OCI-LY3 (cell line): ENCODE results near the gene TUBA3D.
"Not testable (repeated sequence)": the region's sequence is repeated elsewhere in the genome, so short reads cannot be mapped to it uniquely, and the experiment has no call there.

ENCODE experiments used
- CTCF ChIP-seq: fragments of 200-600, 300-600 bp; sonication (generic); IDR thresholded peaks from 2 replicates; pipeline ENCODE4 v1.5.1; 2014; ENCODE audit warnings: antibody characterized with exemption, low read length, low read depth
- EZH2phosphoT487 ChIP-seq: fragments of 200-600 bp; shearing (Covaris generic); IDR thresholded peaks from 2 replicates; pipeline ENCODE4 v1.6.1; 2018; ENCODE audit warnings: antibody characterized with exemption, mixed run types, low read depth

- peak; percentile 12; the same call in 1 of the 2 replicates for TF ChIP-seq CTCF
- TF ChIP-seq EZH2phosphoT487: not testable (repeated sequence)
Observed at GRCh38 chr2:131511291-131511968, 35.5 kb downstream of the TUBA3D start.
